T follicular helper cell (primary cell): Measurements from ENCODE around the gene GLIPR1L2.

Experiments used
- DNase-seq: peaks from one replicate; pipeline ENCODE4 v3.0.0-alpha.2; 2020; ENCODE audit warnings: low read depth

GLIPR1L2 gene

DNA sequence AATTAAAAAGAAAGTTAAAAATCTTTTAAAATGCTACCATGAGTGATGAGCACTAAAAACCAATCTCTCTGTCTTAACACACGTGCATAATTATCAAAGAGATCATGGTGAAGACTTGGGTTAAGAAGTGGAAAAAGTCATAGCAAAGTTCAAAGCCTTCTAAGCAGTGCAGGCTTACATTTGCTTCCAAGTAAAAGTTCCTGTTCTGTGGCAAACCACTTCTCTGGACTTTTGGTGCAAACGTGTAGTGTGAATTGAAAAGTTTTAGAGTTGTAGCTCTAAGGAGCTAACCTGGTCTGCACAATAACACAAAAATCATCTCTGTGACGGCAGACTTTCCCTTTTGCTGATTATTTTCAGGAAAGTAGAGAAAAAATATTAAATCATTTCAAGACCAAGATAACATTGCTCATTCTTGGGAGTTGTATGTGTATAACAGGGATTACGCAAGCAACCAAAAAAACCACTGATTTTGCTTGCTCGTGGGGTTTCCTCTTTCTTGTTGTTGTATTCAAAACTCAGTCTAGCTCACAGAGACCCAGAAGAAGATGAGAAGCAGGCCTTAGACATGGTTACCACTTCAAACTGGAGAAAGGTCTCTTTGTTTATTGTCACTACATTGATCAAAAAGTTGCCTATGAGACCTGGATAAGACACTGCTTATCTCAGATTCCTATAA, 87.4 kb downstream of the GLIPR1L2 start:
- peak; percentile 20 for DNase-seq

- DNase-seq, result no peak
Observed at GRCh38 chr12:75479963-75480461, 89.1 kb downstream of the GLIPR1L2 start.

DNA sequence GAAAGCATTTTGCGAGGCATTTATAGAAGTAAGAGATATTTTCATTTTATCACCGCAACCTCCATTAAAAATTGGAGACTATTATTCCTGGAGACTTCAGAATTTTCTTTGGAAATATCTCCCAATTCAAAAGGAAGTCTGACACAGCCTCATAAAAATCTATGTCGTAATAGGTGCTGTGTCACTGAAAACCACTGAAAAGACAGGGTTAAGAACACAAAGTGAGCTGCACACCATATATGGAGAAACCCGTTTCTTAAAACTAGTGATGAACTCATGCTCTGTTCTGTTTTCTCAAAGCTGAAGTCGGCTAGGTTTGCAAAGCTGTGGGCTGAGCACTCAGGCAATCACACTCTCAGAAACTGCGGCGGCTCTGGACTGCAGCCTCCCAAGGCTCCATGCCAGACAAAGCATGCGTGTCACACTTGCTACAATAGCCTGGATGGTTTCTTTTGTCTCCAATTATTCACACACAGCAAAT, 89.6 kb downstream of the GLIPR1L2 start, which contains the start of gene GLIPR1:
Gene GLIPR1, plus strand, starts transcription at position 287 of the 481 bp plus-strand sequence. Its CDS starts 126 bp downstream, at position 413.
- DNase-seq, result peak; percentile 53

DNA sequence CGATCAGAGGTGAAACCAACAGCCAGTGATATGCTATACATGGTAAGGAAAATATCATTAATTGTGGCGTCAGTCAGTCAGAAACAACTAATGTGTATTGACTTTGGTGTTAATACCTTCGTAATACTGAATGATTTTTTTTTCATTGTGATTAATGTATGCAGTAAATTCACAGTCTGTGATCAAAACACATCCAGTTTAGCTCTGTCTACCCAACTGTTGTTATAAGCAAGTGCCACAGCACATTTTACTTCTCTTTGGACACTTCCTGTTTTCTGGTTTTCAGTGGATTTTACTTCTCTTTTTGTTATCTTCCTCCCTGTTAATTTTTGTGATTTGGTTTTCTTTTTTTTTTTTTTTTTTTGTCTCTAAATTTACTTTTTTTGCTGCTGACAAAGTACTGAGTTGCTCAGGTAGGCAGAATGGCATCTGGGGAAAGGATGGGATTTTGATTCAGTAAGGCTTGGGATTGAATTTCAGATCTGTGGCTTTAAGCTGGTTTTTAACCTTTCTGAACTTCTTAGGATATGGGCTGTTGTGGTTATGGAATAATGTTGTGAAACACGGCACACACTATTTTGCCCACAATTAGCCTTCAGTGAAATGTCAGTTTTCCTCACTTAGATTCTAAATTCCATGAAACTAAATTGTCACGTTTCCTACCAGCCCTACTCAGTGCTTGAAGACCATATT, 90.3 kb downstream of the GLIPR1L2 start:
- no peak for DNase-seq

DNA sequence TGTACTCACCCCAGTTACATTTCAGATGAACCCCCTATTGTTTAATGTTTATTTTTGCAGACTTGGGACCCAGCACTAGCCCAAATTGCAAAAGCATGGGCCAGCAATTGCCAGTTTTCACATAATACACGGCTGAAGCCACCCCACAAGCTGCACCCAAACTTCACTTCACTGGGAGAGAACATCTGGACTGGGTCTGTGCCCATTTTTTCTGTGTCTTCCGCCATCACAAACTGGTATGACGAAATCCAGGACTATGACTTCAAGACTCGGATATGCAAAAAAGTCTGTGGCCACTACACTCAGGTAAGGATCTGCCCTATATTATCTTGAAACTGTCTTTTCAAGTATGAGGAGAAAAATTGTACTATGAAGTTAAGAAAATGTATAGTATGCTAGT, 90.9 kb downstream of the GLIPR1L2 start:
- no peak for DNase-seq
